ENCODE measurements around the gene YWHAQ. TPM values are rescaled to one million over a fixed set of nuclear protein-coding genes. Genes with fewer than 3 reads are reported as not detected.

YWHAQ gene
- total RNA-seq, 1 donor from 2014 or later, result 518 TPM

- no peaks in the 10 kb centered on the region for H3K9me3 Mint-ChIP-seq
- H3K36me3 Mint-ChIP-seq (ENCODE audit: low read depth), result no peaks in the 10 kb centered on the region
- H3K4me1 Mint-ChIP-seq, result peaks cover 11% of the 10 kb centered on the region
- DNase-seq (ENCODE audit: low read depth, low spot score), result no peak
- TF ChIP-seq, protein P1, sequence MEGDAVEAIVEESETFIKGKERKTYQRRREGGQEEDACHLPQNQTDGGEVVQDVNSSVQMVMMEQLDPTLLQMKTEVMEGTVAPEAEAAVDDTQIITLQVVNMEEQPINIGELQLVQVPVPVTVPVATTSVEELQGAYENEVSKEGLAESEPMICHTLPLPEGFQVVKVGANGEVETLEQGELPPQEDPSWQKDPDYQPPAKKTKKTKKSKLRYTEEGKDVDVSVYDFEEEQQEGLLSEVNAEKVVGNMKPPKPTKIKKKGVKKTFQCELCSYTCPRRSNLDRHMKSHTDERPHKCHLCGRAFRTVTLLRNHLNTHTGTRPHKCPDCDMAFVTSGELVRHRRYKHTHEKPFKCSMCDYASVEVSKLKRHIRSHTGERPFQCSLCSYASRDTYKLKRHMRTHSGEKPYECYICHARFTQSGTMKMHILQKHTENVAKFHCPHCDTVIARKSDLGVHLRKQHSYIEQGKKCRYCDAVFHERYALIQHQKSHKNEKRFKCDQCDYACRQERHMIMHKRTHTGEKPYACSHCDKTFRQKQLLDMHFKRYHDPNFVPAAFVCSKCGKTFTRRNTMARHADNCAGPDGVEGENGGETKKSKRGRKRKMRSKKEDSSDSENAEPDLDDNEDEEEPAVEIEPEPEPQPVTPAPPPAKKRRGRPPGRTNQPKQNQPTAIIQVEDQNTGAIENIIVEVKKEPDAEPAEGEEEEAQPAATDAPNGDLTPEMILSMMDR (conservative IDR thresholded peaks at IDR 0.05), result no peak
- no peak overlapping the region for H3K27ac Mint-ChIP-seq (ENCODE audit: unreplicated experiment)
- no peak overlapping the region for H3K4me3 Mint-ChIP-seq
- peaks cover 9% of the 10 kb centered on the region for H3K27me3 Mint-ChIP-seq (ENCODE audit: low read depth)
Measured at GRCh38 chr2:9660154-9660553, 29.4 kb upstream of the YWHAQ start.

- Mint-ChIP-seq H3K36me3 (ENCODE audit: low read depth) (no peaks in the 10 kb centered on the region), H3K27ac (ENCODE audit: unreplicated experiment) (peak overlapping the region; percentile 27), H3K4me1 (peaks cover 11% of the 10 kb centered on the region), H3K27me3 (ENCODE audit: low read depth) (peaks cover under 1% of the 10 kb centered on the region), H3K9me3 (no peaks in the 10 kb centered on the region), H3K4me3 (no peak overlapping the region)
- DNase-seq (ENCODE audit: low read depth, low spot score), result no peak
- TF ChIP-seq, protein P1 (conservative IDR thresholded peaks at IDR 0.05), result no peak
Measured at GRCh38 chr2:9658972-9659371, 28.2 kb upstream of the YWHAQ start.

- Mint-ChIP-seq H3K27ac (ENCODE audit: unreplicated experiment) (no peak overlapping the region), H3K9me3 (no peaks in the 10 kb centered on the region), H3K36me3 (ENCODE audit: low read depth) (no peaks in the 10 kb centered on the region), H3K4me1 (peaks cover 23% of the 10 kb centered on the region), H3K4me3 (no peak overlapping the region), H3K27me3 (ENCODE audit: low read depth) (no peaks in the 10 kb centered on the region)
- DNase-seq (ENCODE audit: low read depth, low spot score), result no peak
- TF ChIP-seq, protein P1 (conservative IDR thresholded peaks at IDR 0.05), result no peak
Measured at GRCh38 chr2:9657731-9658130, 26.9 kb upstream of the YWHAQ start.

- DNase-seq (ENCODE audit: low read depth, low spot score), result no peak
- H3K27me3 Mint-ChIP-seq (ENCODE audit: low read depth), result peaks cover 2% of the 10 kb centered on the region
- H3K4me3 Mint-ChIP-seq, result no peak overlapping the region
- no peaks in the 10 kb centered on the region for H3K36me3 Mint-ChIP-seq (ENCODE audit: low read depth)
- H3K9me3 Mint-ChIP-seq, result peaks cover 3% of the 10 kb centered on the region
- TF ChIP-seq, protein P1 (conservative IDR thresholded peaks at IDR 0.05), result no peak
- no peak overlapping the region for H3K27ac Mint-ChIP-seq (ENCODE audit: unreplicated experiment)
- H3K4me1 Mint-ChIP-seq, result peaks cover 23% of the 10 kb centered on the region
Measured at GRCh38 chr2:9657083-9657482, 26.3 kb upstream of the YWHAQ start.

GRCh38 chr2:9656270-9656766 is 25.5 kb upstream of the YWHAQ start:
- TF ChIP-seq, protein P1 (conservative IDR thresholded peaks at IDR 0.05), result no peak
- H3K36me3 Mint-ChIP-seq (ENCODE audit: low read depth), result no peaks in the 10 kb centered on the region
- peaks cover 6% of the 10 kb centered on the region for H3K9me3 Mint-ChIP-seq
- H3K27me3 Mint-ChIP-seq (ENCODE audit: low read depth), result peaks cover 4% of the 10 kb centered on the region
- no peak overlapping the region for H3K27ac Mint-ChIP-seq (ENCODE audit: unreplicated experiment)
- no peak overlapping the region for H3K4me3 Mint-ChIP-seq
- peaks cover 23% of the 10 kb centered on the region for H3K4me1 Mint-ChIP-seq
- no peak for DNase-seq (ENCODE audit: low read depth, low spot score)
